GM19351 (cell line): ENCODE results near the gene ARHGEF40.

ENCODE experiments used
- ATAC-seq: cut with Tn5 transposase; IDR thresholded peaks from one replicate; pipeline ENCODE4 v1.9.1; 2021; ENCODE audit warnings: mild to moderate bottlenecking, moderate library complexity; ENCODE audit not compliant: unreplicated experiment

The ARHGEF40 gene

DNA sequence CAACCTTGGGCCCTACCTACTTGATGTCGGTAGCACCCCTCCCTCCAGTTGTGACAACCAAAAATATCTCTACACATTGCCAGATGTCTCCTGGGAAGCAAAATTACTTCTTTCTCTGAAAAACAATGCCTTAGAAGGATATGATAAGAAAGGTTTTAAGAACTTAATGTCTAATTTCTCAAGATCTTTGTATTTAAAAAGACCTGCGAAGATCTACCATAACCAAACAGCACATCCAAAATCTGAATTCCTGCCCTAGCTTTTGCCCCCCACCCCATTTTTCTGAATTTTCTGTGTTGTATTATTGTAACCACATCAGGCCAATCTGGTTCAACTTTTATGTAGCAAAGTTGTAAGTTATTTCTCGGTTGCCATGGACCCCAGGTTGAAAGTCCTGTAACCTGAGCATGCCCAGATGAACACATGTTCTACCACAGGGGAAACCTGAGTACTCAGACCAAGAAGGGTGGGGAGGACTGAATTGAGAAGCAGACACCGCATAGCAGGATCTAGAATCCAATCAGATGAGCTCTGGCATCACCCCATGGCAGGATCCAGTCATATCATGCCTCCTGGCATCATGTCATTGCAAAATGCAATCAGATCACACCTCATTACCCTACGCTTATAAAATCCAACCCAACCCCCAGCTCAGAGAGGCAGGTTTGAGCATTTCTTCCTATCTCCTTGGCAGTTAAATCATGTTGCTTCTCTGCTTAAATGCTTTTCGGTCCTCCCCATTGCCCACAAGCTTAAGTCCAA is 39.5 kb downstream of the ARHGEF40 start:
- peak; percentile 61 for ATAC-seq

DNA sequence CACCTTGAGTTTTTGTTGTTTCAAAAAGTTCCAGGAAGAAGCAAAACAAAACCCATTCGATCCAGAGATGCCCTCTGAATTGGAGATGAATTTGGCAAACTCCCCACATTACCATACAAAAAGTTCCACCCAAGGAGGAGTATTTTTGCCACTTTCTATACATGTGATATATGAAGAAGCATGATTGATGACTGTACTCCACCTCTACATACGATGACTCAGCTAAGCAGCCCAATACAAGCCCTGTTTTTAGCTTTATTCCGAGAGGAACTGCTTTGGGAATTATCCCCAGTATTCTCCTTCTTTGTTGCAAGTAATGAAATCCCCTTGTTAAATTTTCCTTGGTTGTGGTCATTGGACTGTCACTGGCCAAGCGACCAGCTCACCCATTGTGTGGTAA is 42.2 kb downstream of the ARHGEF40 start:
- no peak for ATAC-seq

DNA sequence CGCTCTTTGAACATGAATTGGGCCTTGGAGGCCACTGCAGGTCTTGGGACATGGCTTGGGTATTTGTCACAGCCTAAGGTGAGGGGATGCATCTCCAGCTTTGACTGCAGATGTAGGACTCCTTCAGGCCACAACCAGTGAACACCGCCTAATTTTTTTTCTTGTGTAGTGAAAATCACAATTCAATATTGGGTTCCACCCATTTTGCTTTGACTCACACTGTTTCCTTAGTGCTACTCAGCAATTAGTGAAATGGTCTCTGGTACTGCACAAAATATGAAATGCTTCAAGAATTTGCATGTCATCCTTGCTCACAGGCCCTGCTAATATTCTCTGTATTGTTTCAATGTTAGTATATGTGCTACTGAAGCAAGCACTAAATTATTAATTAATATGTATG is 43.3 kb downstream of the ARHGEF40 start:
- ATAC-seq, result no peak

DNA sequence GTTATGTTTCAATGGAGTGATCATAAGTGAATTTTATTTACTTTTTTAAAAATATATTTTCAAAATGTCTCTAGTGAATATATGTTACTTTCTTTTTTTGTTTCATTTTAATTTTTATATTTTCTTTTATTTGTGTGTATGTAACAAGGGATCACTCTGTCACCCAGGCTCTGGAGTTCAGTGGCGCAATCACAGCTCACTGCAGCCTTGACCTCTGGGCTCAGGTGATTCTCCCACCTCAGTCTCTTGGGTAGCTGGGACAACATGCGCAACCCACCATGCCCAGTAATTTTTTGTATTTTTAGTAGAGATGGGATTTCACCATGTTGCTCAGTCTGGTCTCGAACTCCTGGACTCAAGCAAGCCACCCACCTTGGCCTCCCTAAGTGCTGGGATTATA is 48.8 kb downstream of the ARHGEF40 start:
- no peak for ATAC-seq

DNA sequence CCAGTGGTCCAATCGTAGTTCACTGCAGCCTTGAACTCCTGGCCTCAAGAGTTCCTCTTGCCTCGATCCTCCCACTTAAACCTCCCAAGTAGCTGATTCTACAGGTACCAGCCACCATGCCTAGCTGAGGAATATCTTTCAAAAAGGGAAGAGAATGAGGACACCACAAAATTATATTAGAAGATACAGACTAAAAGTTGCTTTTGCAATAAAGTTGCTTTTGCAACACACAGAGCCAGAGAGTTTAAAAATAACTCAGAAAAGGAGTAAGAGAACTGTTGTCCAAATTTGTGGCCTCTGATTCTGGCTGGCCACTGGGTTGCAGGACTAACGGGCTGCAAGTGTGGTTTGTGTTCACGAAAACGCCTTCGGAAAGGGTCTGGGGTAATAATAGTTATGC is 50.6 kb downstream of the ARHGEF40 start:
- no peak for ATAC-seq

DNA sequence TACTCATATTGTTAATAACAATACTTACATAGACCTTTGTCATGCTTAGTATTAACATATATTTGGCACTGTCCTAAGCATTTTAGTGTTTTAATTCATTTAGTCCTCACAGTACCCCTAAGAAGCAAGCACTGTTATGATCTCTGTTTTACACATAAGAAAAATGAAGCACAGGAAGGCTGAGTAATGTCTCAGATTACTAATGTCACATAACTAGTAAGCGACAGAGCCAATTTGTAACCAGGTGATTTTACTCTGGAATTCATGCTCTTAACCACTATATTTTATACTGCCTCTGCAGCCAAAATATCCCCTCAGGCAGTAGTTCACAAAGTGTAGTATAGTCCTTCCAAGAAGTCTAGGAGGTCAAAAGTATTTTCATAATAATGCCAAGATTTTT is 51.0 kb downstream of the ARHGEF40 start:
- ATAC-seq, result no peak

DNA sequence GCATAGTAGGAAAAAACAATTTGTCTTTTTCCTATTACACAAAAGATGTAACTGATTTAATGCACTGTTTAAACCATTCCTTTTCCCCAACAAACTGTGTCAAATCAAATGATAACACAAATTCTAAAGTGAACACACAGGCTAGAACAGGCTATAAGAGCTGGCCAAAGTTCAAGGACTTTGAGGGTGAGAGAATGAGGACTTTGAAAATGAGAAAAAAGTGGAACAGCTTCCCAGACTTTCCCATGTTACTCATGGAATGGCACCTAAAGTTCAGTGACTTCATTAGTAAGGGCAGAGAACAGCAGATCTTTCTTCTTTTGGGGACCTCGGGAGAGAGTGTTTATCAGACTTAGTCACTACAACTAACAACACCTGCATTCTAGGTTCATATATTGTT is 53.3 kb downstream of the ARHGEF40 start:
- ATAC-seq, result no peak

DNA sequence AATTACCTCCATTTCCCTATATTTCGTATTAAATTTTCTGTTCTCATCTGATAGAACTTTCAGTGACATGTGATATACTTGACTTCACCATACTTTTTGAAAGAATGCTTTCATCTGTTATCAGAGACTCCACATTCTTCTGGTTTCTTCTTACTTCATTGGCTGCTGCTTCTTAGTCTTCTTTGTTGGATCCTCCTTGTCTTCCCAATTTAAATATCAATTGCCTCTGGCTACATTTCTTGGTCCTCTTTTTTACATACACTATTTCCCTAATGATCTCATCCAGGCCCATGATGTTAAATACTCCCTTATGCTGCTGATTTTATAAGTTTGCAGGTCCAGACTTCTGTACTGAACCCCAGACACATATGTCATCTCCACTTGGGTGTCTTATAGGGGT is 63.8 kb downstream of the ARHGEF40 start:
- no peak for ATAC-seq

DNA sequence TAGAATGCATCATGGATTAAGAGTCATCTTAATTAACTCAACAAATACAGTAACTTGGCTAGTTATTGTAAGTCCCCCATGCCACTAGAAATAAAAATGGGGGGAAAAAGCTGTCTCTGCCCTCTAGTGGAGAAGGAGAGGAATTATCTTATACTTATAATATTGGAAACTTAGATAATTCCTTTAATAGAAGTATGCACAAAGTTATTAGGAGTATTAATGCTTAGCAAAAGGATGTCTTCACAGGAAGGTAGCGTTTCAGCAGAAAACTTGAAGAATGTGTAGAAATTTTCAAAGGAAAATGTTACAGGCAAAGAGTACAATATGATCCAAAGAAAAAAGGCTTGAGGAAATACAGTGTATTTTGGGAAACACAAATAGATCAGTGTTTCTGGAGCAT is 65.9 kb downstream of the ARHGEF40 start:
- no peak for ATAC-seq
